Measurements from ENCODE around the gene MKLN1.

- TF ChIP-seq POLR2A (IDR thresholded peaks at IDR 0.05), result no peak
- no peak for TF ChIP-seq CTCF (IDR thresholded peaks at IDR 0.05)
Observed at GRCh38 chr7:131358636-131359035, 31.0 kb downstream of the MKLN1 start.
